Gastrocnemius medialis (tissue), 4 donors: Measurements from ENCODE around the gene SLC16A7.

Experiments
- POLR2A ChIP-seq, 2 donors: fragments of 450-650 bp; IDR thresholded peaks; one replicate each; pipeline ENCODE4 v1.6.1; 2017; ENCODE audit warnings: antibody characterized with exemption in 2 of 2, mild to moderate bottlenecking in 2 of 2, moderate library complexity in 2 of 2
- TF ChIP-seq, protein P1 (sequence below), 5 experiments: fragments of 450-650 bp in 3 of 5; fragments of 200-600 bp in 2 of 5; sonication (generic) in 2 of 5; IDR thresholded peaks in 4 of 5; conservative IDR thresholded peaks in 1 of 5; 1 replicate in 4 of 5; 2 replicates in 1 of 5; pipeline ENCODE4 v1.5.1; 2016 to 2019; ENCODE audit warnings: antibody characterized with exemption in 5 of 5, mild to moderate bottlenecking in 3 of 5, moderate library complexity in 3 of 5

GRCh38 chr12:59715434-59715833 lies 119.6 kb downstream of the SLC16A7 start:
- TF ChIP-seq, protein P1, sequence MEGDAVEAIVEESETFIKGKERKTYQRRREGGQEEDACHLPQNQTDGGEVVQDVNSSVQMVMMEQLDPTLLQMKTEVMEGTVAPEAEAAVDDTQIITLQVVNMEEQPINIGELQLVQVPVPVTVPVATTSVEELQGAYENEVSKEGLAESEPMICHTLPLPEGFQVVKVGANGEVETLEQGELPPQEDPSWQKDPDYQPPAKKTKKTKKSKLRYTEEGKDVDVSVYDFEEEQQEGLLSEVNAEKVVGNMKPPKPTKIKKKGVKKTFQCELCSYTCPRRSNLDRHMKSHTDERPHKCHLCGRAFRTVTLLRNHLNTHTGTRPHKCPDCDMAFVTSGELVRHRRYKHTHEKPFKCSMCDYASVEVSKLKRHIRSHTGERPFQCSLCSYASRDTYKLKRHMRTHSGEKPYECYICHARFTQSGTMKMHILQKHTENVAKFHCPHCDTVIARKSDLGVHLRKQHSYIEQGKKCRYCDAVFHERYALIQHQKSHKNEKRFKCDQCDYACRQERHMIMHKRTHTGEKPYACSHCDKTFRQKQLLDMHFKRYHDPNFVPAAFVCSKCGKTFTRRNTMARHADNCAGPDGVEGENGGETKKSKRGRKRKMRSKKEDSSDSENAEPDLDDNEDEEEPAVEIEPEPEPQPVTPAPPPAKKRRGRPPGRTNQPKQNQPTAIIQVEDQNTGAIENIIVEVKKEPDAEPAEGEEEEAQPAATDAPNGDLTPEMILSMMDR (IDR thresholded peaks at IDR 0.05 in 4 of 5, conservative IDR thresholded peaks at IDR 0.05 in 1 of 5): no peak
- no peak for TF ChIP-seq POLR2A (IDR thresholded peaks at IDR 0.05)
